ENCODE data around the gene SAMD8.

Gene SAMD8

GRCh38 chr10:75086278-75086934, 25.1 kb upstream of the SAMD8 start:
- Histone ChIP-seq H3K4me1 (ENCODE audit: control insufficient read depth, insufficient read depth, low read length) (no peaks in the 10 kb centered on the region), H3K36me3 (ENCODE audit: control insufficient read depth, insufficient read depth, low read length, severe bottlenecking) (no peaks in the 10 kb centered on the region), H3K27me3 (replicated peaks; ENCODE audit: control insufficient read depth, insufficient read depth, low read length) (peaks cover 27% of the 10 kb centered on the region), H3K4me3 (ENCODE audit: low read length) (no peak overlapping the region), H3K9me3 (ENCODE audit: control insufficient read depth, low read length) (peaks cover 6% of the 10 kb centered on the region), H3K9ac (ENCODE audit: low read length) (no peak overlapping the region)
- DNase-seq (ENCODE audit: low read depth), result no peak

DNA sequence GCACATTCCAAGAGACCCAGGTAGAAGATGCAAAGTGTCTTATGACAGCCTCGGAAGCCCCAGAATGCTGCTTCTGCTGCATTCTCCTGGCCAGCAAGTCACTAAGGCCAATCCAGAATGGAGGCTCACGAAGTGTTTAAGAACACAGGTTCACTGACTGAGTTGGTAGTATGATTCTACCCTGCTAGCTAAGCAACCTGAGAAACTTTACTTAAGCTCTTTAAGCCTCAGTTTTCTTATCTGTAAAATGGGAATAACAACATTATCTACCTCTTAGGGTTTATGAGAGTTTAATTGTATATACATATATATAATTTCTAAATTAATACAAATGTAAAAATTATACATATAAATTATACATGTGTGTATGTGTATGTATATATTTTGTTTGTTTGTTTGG, 22.8 kb upstream of the SAMD8 start:
- no peak for DNase-seq (ENCODE audit: low read depth)
- no peak overlapping the region for H3K4me3 ChIP-seq (ENCODE audit: low read length)
- H3K9ac ChIP-seq (ENCODE audit: low read length), result no peak overlapping the region
- H3K4me1 ChIP-seq (ENCODE audit: control insufficient read depth, insufficient read depth, low read length), result no peaks in the 10 kb centered on the region
- no peaks in the 10 kb centered on the region for H3K36me3 ChIP-seq (ENCODE audit: control insufficient read depth, insufficient read depth, low read length, severe bottlenecking)
- no peaks in the 10 kb centered on the region for H3K9me3 ChIP-seq (ENCODE audit: control insufficient read depth, low read length)
- H3K27me3 ChIP-seq (replicated peaks; ENCODE audit: control insufficient read depth, insufficient read depth, low read length), result peaks cover 36% of the 10 kb centered on the region

GRCh38 chr10:75089634-75090033, 21.8 kb upstream of the SAMD8 start:
- no peak for DNase-seq (ENCODE audit: low read depth)
- Histone ChIP-seq H3K4me3 (ENCODE audit: low read length) (no peak overlapping the region), H3K9ac (ENCODE audit: low read length) (no peak overlapping the region), H3K4me1 (ENCODE audit: control insufficient read depth, insufficient read depth, low read length) (no peaks in the 10 kb centered on the region), H3K9me3 (ENCODE audit: control insufficient read depth, low read length) (no peaks in the 10 kb centered on the region), H3K27me3 (replicated peaks; ENCODE audit: control insufficient read depth, insufficient read depth, low read length) (peaks cover 46% of the 10 kb centered on the region), H3K36me3 (ENCODE audit: control insufficient read depth, insufficient read depth, low read length, severe bottlenecking) (no peaks in the 10 kb centered on the region)

DNA sequence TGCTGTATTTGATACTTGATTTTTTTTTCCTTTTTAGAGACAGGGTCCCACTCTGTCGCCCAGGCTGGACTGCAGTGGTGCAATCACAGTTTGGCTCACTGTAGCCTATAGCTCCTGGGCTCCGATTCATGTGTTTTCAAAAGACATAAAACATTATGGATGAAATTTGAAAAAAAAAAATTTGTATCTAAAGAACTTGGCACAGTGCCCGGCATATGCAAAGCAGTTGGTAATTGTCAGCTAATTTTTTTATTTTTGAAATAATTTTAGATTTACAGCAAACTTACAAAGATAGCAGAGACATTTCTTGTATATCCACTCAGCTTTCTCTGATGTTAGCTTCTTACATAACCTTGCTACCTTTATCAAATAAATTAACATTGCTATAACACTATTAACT, 20.3 kb upstream of the SAMD8 start:
- Histone ChIP-seq H3K36me3 (ENCODE audit: control insufficient read depth, insufficient read depth, low read length, severe bottlenecking) (no peaks in the 10 kb centered on the region), H3K27me3 (replicated peaks; ENCODE audit: control insufficient read depth, insufficient read depth, low read length) (peaks cover 47% of the 10 kb centered on the region), H3K9ac (ENCODE audit: low read length) (no peak overlapping the region), H3K4me3 (ENCODE audit: low read length) (no peak overlapping the region), H3K9me3 (ENCODE audit: control insufficient read depth, low read length) (no peaks in the 10 kb centered on the region), H3K4me1 (ENCODE audit: control insufficient read depth, insufficient read depth, low read length) (no peaks in the 10 kb centered on the region)
- DNase-seq (ENCODE audit: low read depth), result no peak

DNA sequence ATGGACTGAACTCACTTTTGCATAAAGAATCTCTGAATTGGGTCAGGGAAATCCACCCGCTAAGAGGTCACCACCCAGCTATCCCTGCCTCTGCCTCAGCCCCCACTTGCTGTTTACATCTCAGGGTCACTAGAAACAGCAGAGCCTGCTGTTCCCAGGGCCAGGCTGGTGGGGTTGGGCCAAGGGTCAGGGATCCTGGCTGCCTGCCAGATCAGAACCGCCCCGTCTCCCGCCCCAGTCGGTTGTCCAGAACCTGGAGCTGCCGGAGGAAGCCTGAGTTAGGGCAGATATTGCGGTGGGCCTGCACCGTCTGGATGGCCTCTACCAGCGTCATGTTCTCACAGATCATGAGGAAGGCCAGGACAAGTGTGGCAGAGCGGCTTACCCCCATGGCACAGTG, 17.0 kb upstream of the SAMD8 start:
- Histone ChIP-seq H3K9me3 (ENCODE audit: control insufficient read depth, low read length) (no peaks in the 10 kb centered on the region), H3K9ac (ENCODE audit: low read length) (no peak overlapping the region), H3K27me3 (replicated peaks; ENCODE audit: control insufficient read depth, insufficient read depth, low read length) (peaks cover 35% of the 10 kb centered on the region), H3K36me3 (ENCODE audit: control insufficient read depth, insufficient read depth, low read length, severe bottlenecking) (no peaks in the 10 kb centered on the region), H3K4me3 (ENCODE audit: low read length) (no peak overlapping the region), H3K4me1 (ENCODE audit: control insufficient read depth, insufficient read depth, low read length) (no peaks in the 10 kb centered on the region)
- DNase-seq (ENCODE audit: low read depth), result no peak

DNA sequence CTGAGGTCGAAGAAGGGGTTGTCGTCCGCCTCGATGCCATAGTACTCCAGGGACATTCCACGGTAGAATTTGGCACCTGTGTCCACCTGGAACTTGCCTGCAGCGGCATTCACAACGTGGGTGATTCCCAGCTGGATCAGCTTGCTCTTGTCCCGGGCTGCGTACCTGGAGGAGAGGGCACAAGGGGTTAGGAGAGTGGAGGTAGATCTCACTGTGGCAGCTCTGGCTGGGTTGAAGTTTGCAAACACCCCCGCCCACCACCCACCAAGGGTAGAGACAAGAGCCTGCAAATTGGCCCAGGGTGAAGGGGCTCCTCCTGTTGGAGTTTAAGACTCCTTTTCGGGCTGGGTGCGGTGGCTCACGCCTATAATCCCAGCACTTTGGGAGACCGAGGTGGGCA, 15.8 kb upstream of the SAMD8 start:
- no peaks in the 10 kb centered on the region for H3K4me1 ChIP-seq (ENCODE audit: control insufficient read depth, insufficient read depth, low read length)
- DNase-seq (ENCODE audit: low read depth), result no peak
- no peak overlapping the region for H3K4me3 ChIP-seq (ENCODE audit: low read length)
- no peaks in the 10 kb centered on the region for H3K9me3 ChIP-seq (ENCODE audit: control insufficient read depth, low read length)
- peaks cover 35% of the 10 kb centered on the region for H3K27me3 ChIP-seq (replicated peaks; ENCODE audit: control insufficient read depth, insufficient read depth, low read length)
- H3K9ac ChIP-seq (ENCODE audit: low read length), result no peak overlapping the region
- no peaks in the 10 kb centered on the region for H3K36me3 ChIP-seq (ENCODE audit: control insufficient read depth, insufficient read depth, low read length, severe bottlenecking)

GRCh38 chr10:75096749-75097148, 14.7 kb upstream of the SAMD8 start:
- H3K36me3 ChIP-seq (ENCODE audit: control insufficient read depth, insufficient read depth, low read length, severe bottlenecking), result no peaks in the 10 kb centered on the region
- no peak for DNase-seq (ENCODE audit: low read depth)
- H3K9ac ChIP-seq (ENCODE audit: low read length), result no peak overlapping the region

DNA sequence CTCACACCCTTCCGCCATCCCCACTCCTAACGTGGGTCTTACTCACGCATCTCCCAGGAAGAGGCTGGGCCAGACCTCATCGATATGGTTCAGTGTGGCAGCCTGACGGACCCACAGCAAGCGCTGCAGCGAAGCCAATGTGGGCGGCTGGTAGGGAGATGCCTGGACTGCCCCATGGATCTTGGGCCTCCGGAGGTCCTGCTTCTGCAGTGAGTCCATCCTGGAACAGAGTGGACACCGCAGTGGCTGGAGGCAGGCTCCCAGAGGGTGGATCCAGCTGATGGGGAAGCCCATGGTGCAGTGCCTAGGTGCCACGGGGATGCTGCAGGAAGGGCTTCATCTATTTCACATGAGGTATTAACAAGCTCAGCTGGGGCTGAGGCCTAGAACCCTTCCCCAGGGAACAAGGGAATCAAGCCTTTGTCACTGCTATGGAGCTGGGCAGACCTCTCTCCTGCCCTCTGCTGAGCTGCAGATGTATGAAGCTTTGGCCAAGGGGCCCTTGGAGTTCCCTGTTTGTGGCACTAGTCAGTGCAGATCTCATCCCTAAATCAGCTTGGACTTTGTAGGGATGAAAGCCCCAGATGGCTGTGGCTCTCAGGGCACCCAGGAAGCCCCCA, 13.7 kb upstream of the SAMD8 start:
- H3K4me1 ChIP-seq (ENCODE audit: control insufficient read depth, insufficient read depth, low read length), result no peaks in the 10 kb centered on the region
- H3K4me3 ChIP-seq (ENCODE audit: low read length), result no peak overlapping the region
- H3K36me3 ChIP-seq (ENCODE audit: control insufficient read depth, insufficient read depth, low read length, severe bottlenecking), result no peaks in the 10 kb centered on the region
- peak; percentile 29 for DNase-seq (ENCODE audit: low read depth)
- peaks cover 28% of the 10 kb centered on the region for H3K27me3 ChIP-seq (replicated peaks; ENCODE audit: control insufficient read depth, insufficient read depth, low read length)
- H3K9ac ChIP-seq (ENCODE audit: low read length), result no peak overlapping the region
- H3K9me3 ChIP-seq (ENCODE audit: control insufficient read depth, low read length), result no peaks in the 10 kb centered on the region

More at GRCh38 chr10:75096749-75097148, 14.7 kb upstream of the SAMD8 start:
- no peaks in the 10 kb centered on the region for H3K4me1 ChIP-seq (ENCODE audit: control insufficient read depth, insufficient read depth, low read length)
- no peaks in the 10 kb centered on the region for H3K9me3 ChIP-seq (ENCODE audit: control insufficient read depth, low read length)
- H3K27me3 ChIP-seq (replicated peaks; ENCODE audit: control insufficient read depth, insufficient read depth, low read length), result peaks cover 35% of the 10 kb centered on the region
- H3K4me3 ChIP-seq (ENCODE audit: low read length), result no peak overlapping the region

DNA sequence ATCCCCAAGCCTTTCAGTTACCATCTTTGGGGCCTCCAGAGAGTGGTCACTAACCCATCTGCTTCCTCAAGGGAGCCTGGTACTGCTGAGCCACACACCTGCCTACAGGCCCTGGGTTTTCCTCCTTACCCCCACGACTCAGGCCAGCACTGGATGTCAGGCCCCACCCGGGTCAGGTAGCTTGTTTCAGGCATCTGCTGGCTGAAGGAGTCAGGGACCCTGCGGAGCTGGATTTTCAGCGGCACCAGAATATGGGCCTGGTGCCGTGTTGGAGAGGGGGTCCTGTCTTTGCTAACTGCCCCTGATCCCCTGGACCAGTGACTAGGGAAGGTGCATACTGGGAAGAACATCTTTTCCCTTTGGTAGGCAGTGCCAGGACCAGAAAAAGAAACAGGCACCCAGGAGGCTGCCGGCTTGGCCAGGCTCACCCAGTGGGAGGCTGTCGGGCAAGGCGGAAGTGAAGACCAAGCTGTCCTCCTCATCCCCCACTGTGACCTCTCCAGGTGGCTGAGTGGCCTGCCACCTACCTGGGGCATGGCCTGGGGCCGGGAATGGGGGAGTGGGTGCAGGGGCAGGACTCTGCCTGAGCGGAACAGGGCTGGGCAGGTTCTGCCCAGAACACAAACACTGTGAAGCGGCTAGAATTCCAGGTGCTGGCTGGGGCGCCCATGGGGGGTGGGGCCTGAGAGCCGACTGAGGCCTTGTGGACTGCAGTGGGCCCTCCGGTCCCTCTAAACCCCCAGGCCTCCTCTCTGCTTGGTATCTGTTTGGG, 12.4 kb upstream of the SAMD8 start:
- Histone ChIP-seq H3K27me3 (replicated peaks; ENCODE audit: control insufficient read depth, insufficient read depth, low read length) (peaks cover 15% of the 10 kb centered on the region), H3K9ac (ENCODE audit: low read length) (no peak overlapping the region), H3K36me3 (ENCODE audit: control insufficient read depth, insufficient read depth, low read length, severe bottlenecking) (no peaks in the 10 kb centered on the region), H3K9me3 (ENCODE audit: control insufficient read depth, low read length) (no peaks in the 10 kb centered on the region), H3K4me3 (ENCODE audit: low read length) (no peak overlapping the region), H3K4me1 (ENCODE audit: control insufficient read depth, insufficient read depth, low read length) (no peaks in the 10 kb centered on the region)
- DNase-seq (ENCODE audit: low read depth), result no peak

DNA sequence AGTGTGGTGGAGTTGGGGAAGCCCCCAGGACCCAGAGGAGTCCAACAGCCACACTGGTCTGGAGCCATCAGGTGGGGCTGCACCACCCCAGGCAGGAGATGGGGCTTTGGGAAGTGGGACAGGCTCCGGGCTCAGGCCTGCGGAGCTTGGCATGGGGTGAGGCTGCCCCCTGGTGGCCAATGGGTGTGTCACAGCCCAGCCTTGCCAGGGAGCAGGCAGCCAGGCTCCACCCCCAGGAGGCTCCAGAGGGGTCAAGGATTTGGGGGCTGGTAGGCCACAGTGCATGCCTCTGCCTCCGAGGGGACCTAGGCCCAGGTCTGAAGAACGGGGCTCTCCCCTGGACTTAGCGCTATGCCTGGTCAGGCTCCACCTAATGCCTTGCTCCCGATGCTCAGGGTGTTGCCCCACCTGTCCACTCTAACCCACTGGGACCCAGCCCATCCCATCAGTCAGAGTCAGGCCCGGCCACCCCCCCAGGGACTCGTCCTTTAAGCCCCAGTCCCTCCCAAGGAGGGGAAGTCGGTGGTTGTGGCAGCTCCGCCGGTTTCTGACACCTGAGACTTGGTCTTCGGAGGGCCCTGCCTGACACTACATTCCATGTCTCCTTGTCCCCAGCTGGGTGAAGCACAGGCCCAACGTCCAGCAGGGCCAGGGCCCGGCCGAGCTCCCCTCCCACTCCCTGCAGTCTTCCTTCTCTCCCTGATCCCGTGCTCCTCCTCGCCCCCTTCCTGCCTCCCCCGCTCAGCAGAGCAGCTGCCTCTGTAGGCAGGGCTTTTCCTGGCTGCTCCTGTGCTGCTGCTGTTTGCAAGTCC, 11.3 kb upstream of the SAMD8 start:
- Histone ChIP-seq H3K9me3 (ENCODE audit: control insufficient read depth, low read length) (no peaks in the 10 kb centered on the region), H3K36me3 (ENCODE audit: control insufficient read depth, insufficient read depth, low read length, severe bottlenecking) (no peaks in the 10 kb centered on the region), H3K4me3 (ENCODE audit: low read length) (no peak overlapping the region), H3K9ac (ENCODE audit: low read length) (no peak overlapping the region), H3K4me1 (ENCODE audit: control insufficient read depth, insufficient read depth, low read length) (no peaks in the 10 kb centered on the region), H3K27me3 (replicated peaks; ENCODE audit: control insufficient read depth, insufficient read depth, low read length) (peaks cover 5% of the 10 kb centered on the region)
- DNase-seq (ENCODE audit: low read depth), result peak; percentile 86

DNA sequence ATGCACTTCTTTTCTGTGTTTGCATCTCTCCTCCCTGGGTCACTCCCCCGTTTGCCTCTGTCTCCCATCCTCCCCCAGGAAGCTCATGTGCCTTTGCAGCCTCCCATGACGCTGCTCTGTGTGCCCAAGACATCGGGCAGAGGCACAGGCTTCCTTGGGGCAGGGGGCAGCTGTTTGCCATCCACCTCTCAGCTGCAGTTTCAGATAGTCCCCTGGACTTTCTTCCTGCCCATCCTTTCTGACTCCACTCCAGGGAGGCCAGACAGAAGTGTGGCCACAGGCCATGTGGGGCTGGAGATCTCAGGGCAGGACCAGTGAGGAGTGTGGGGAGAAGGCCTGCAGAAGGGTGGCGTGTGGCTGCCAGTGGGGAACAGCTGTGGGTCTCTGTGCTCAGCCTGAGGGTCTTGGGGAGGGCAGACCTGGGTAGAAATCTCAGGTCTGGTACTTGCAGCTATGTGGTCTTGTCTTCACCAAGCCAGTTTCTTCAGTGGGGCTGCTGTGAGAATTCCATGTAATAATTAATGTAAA, 10.6 kb upstream of the SAMD8 start:
- no peaks in the 10 kb centered on the region for H3K4me1 ChIP-seq (ENCODE audit: control insufficient read depth, insufficient read depth, low read length)
- no peak overlapping the region for H3K4me3 ChIP-seq (ENCODE audit: low read length)
- no peaks in the 10 kb centered on the region for H3K9me3 ChIP-seq (ENCODE audit: control insufficient read depth, low read length)
- no peaks in the 10 kb centered on the region for H3K27me3 ChIP-seq (replicated peaks; ENCODE audit: control insufficient read depth, insufficient read depth, low read length)
- no peak for DNase-seq (ENCODE audit: low read depth)
- H3K9ac ChIP-seq (ENCODE audit: low read length), result no peak overlapping the region
- H3K36me3 ChIP-seq (ENCODE audit: control insufficient read depth, insufficient read depth, low read length, severe bottlenecking), result no peaks in the 10 kb centered on the region

Measured in adipocyte (in vitro differentiated cells).